ENCODE results near the gene H1-8.

Gene H1-8

DNA sequence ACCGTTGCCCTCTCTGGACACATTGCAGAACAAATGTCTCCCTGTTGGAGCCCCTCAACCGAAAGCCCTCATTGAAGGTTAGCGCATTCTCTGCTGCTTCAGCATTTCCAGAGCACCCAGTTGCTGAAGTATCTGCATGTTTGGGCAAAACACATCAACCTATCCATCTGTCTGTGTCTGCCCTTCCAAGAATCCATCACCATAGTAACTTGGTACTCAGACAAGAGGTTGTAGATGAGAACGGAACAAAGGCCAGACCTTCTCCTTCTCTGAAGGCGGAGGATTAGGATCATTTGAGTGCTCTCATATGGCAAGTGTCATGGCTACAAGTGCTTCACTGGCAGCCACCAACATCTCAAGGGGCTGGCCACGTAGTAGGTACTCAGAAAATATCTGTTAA lies 37.6 kb upstream of the H1-8 start:
- ChIA-PET CTCF (no interaction called here), POLR2A (no interaction called here)
- H3K4me1 ChIP-seq (ENCODE audit: control insufficient read depth, insufficient read depth, low read length), result no peaks in the 10 kb centered on the region
- no peak overlapping the region for H3K27ac ChIP-seq (ENCODE audit: extremely low read depth, low read depth, low read length)
- H3K4me3 ChIP-seq (ENCODE audit: low read depth, low read length), result no peak overlapping the region
- no peaks in the 10 kb centered on the region for H3K9me3 ChIP-seq (ENCODE audit: control insufficient read depth, insufficient read depth, low read depth, low read length)
- no peak for TF ChIP-seq ZBTB11 (tag by site-specific recombination; conservative IDR thresholded peaks at IDR 0.05; ENCODE audit: low read depth)
- TF ChIP-seq ZNF701 (tag by site-specific recombination; IDR thresholded peaks at IDR 0.05), result no peak
- TF ChIP-seq ZSCAN23 (tag by site-specific recombination; IDR thresholded peaks at IDR 0.05), result no peak
- TF ChIP-seq PRDM4 (tag by site-specific recombination; IDR thresholded peaks at IDR 0.05), result no peak
- no peak for TF ChIP-seq GLI4 (tag by site-specific recombination; IDR thresholded peaks at IDR 0.05)
- TF ChIP-seq, protein P1, sequence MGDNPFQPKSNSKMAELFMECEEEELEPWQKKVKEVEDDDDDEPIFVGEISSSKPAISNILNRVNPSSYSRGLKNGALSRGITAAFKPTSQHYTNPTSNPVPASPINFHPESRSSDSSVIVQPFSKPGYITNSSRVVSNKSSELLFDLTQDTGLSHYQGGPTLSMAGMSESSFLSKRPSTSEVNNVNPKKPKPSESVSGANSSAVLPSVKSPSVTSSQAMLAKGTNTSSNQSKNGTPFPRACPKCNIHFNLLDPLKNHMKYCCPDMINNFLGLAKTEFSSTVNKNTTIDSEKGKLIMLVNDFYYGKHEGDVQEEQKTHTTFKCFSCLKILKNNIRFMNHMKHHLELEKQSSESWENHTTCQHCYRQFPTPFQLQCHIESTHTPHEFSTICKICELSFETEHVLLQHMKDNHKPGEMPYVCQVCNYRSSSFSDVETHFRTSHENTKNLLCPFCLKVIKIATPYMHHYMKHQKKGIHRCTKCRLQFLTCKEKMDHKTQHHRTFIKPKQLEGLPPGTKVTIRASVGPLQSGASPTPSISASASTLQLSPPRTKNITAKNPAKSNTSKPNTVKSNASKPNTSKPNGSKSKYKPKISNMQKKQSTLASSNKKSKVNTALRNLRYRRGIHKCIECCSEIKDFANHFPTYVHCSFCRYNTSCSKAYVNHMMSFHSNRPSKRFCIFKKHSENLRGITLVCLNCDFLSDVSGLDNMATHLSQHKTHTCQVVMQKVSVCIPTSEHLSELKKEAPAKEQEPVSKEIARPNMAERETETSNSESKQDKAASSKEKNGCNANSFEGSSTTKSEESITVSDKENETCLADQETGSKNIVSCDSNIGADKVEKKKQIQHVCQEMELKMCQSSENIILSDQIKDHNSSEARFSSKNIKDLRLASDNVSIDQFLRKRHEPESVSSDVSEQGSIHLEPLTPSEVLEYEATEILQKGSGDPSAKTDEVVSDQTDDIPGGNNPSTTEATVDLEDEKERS (tag by site-specific recombination; IDR thresholded peaks at IDR 0.05), result no peak
- peaks cover 0 to 49% of the 10 kb centered on the region in 2 experiments; a peak in 1 of 3 replicates for H3K36me3 ChIP-seq (ENCODE audit: control insufficient read depth in 2 of 2, insufficient read depth in 1 of 2, low read length in 2 of 2)

- POLR2A ChIA-PET, result no interaction called here
- H3K9me3 ChIP-seq (ENCODE audit: control insufficient read depth, insufficient read depth, low read depth, low read length), result no peaks in the 10 kb centered on the region
- H3K4me3 ChIP-seq (ENCODE audit: low read depth, low read length), result no peak overlapping the region
- CTCF ChIA-PET, result interaction anchor here (0.7 kb wide), 1 partner anchor 52 kb away, joined by 3 read pairs; no protein-coding TSS in a partner anchor
- H3K4me1 ChIP-seq (ENCODE audit: control insufficient read depth, insufficient read depth, low read length), result no peaks in the 10 kb centered on the region
- peaks cover 0 to 42% of the 10 kb centered on the region in 2 experiments; a peak in 1 of 3 replicates for H3K36me3 ChIP-seq (ENCODE audit: control insufficient read depth in 2 of 2, insufficient read depth in 1 of 2, low read length in 2 of 2)
- H3K27ac ChIP-seq (ENCODE audit: extremely low read depth, low read depth, low read length), result no peak overlapping the region
- TF ChIP-seq ZBTB11 (tag by site-specific recombination; conservative IDR thresholded peaks at IDR 0.05; ENCODE audit: low read depth), result no peak
- TF ChIP-seq ZNF292 (tag by site-specific recombination; IDR thresholded peaks at IDR 0.05; ENCODE audit: borderline replicate concordance, low read depth), result no peak
- no peak for TF ChIP-seq ZFP41 (tag by site-specific recombination; IDR thresholded peaks at IDR 0.05; ENCODE audit: borderline replicate concordance)
- TF ChIP-seq, protein P1 (tag by site-specific recombination; IDR thresholded peaks at IDR 0.05), result no peak
- no peak for TF ChIP-seq FEZF1 (tag by site-specific recombination; IDR thresholded peaks at IDR 0.05)
- TF ChIP-seq ZNF416 (tag by site-specific recombination; IDR thresholded peaks at IDR 0.05), result no peak
- TF ChIP-seq ZBTB44 (tag by site-specific recombination; IDR thresholded peaks at IDR 0.05), result no peak
- TF ChIP-seq KLF8 (tag by site-specific recombination; IDR thresholded peaks at IDR 0.05), result no peak
- no peak for TF ChIP-seq SP7 (tag by site-specific recombination; IDR thresholded peaks at IDR 0.05)
- TF ChIP-seq ZFHX2 (tag by site-specific recombination; conservative IDR thresholded peaks at IDR 0.05), result no peak
- TF ChIP-seq SP3 (tag by site-specific recombination; IDR thresholded peaks at IDR 0.05), result no peak
- no peak for TF ChIP-seq ZNF626 (tag by site-specific recombination; IDR thresholded peaks at IDR 0.05)
Observed at GRCh38 chr3:129506231-129506742, 36.7 kb upstream of the H1-8 start.
